GM12872 (cell line): ENCODE measurements around the gene ZNF225.

ENCODE experiments used
- CTCF ChIP-seq: IDR thresholded peaks from 3 replicates; pipeline ENCODE4 v1.5.1; 2011; ENCODE audit warnings: low read depth, mild to moderate bottlenecking, low read length, moderate library complexity; ENCODE audit not compliant: insufficient read depth

ZNF225 gene

GRCh38 chr19:44113138-44113783, at the start of gene ZNF225:
TSS of gene ZNF225 (plus strand) at chr19:44113399. CDS start at chr19:44115828, 2,429 bp downstream.
- TF ChIP-seq CTCF: no peak

GRCh38 chr19:44066305-44066704, 46.9 kb upstream of the ZNF225 start:
- no peak for TF ChIP-seq CTCF

- TF ChIP-seq CTCF: no peak
These were observed 43.8 kb upstream of the ZNF225 start for GRCh38 chr19:44069415-44069814.

GRCh38 chr19:44071824-44072542, 41.2 kb upstream of the ZNF225 start, which contains the start of gene ZNF284:
TSS of gene ZNF284 (plus strand) at chr19:44072159. CDS start at chr19:44076390, 4,231 bp downstream.
- no peak for TF ChIP-seq CTCF

- TF ChIP-seq CTCF: no peak
These were observed 40.4 kb upstream of the ZNF225 start for GRCh38 chr19:44072543-44073401.

- no peak for TF ChIP-seq CTCF
These were observed 36.9 kb upstream of the ZNF225 start for GRCh38 chr19:44076325-44076724.

- TF ChIP-seq CTCF: no peak
These were observed 21.1 kb upstream of the ZNF225 start for GRCh38 chr19:44092108-44092507.
